Right atrium auricular region (tissue), 2 donors: ENCODE measurements around the gene PPM1H. TPM values are rescaled to one million over a fixed set of nuclear protein-coding genes. Genes with fewer than 3 reads are reported as not detected.
A peak's percentile ranks its signal among the peaks of the same experiment; 100 is the strongest.
"Not testable (repeated sequence)": the region's sequence is repeated elsewhere in the genome, so short reads cannot be mapped to it uniquely, and the experiment has no call there.

ENCODE experiments used
- DNase-seq: peaks from one replicate; pipeline ENCODE4 v3.0.0-alpha.2; 2019; ENCODE audit warnings: low spot score
- H3K27ac ChIP-seq, 2 donors: fragments of 200-600 bp; sonication (generic); 1 replicate in 1 of 2; 2 replicates in 1 of 2; pipeline ENCODE4 v1.5.1; 2016 to 2019
- H3K27me3 ChIP-seq, 2 donors: fragments of 200-600 bp; sonication (generic); one replicate each; pipeline versions ENCODE4 v1.5.1 to v1.6.0; 2017 to 2019
- H3K36me3 ChIP-seq: fragments of 200-600 bp; sonication (generic); one replicate; pipeline ENCODE4 v1.5.1; 2016
- H3K4me1 ChIP-seq, 2 donors: fragments of 200-600 bp; sonication (generic); one replicate each; pipeline versions ENCODE4 v1.5.1 to v1.6.0; 2017 to 2019
- H3K4me3 ChIP-seq, 2 donors: fragments of 200-600 bp; sonication (generic); 1 replicate in 1 of 2; 2 replicates in 1 of 2; pipeline ENCODE4 v1.5.1; 2017 to 2019; ENCODE audit warnings: mild to moderate bottlenecking in 1 of 2, moderate library complexity in 1 of 2
- H3K9me3 ChIP-seq, 2 donors: fragments of 200-600 bp; sonication (generic); one replicate each; pipeline ENCODE4 v1.5.1; 2019
- total RNA-seq, 2 donors: library from RNA; depleted of rRNA; stranded (reverse); fragments of >200 nt; gene quantifications; one replicate each; pipeline ENCODE4 v1.1.0, GENCODE V29; 2016
- TF ChIP-seq, protein P1 (sequence below), 2 donors: fragments of 200-600 bp; sonication (generic); IDR thresholded peaks; one replicate each; pipeline ENCODE4 v1.5.1; 2019; ENCODE audit warnings: antibody characterized with exemption in 2 of 2

PPM1H gene
- total RNA-seq, 2 donors from 2014 or later = 3.1 to 5.0 TPM

GRCh38 chr12:62730649-62731048 lies 204.3 kb downstream of the PPM1H start:
- TF ChIP-seq, protein P1, sequence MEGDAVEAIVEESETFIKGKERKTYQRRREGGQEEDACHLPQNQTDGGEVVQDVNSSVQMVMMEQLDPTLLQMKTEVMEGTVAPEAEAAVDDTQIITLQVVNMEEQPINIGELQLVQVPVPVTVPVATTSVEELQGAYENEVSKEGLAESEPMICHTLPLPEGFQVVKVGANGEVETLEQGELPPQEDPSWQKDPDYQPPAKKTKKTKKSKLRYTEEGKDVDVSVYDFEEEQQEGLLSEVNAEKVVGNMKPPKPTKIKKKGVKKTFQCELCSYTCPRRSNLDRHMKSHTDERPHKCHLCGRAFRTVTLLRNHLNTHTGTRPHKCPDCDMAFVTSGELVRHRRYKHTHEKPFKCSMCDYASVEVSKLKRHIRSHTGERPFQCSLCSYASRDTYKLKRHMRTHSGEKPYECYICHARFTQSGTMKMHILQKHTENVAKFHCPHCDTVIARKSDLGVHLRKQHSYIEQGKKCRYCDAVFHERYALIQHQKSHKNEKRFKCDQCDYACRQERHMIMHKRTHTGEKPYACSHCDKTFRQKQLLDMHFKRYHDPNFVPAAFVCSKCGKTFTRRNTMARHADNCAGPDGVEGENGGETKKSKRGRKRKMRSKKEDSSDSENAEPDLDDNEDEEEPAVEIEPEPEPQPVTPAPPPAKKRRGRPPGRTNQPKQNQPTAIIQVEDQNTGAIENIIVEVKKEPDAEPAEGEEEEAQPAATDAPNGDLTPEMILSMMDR (IDR thresholded peaks at IDR 0.05) = no peak
- H3K9me3 ChIP-seq = no peaks in the 10 kb centered on the region
- no peak overlapping the region for H3K4me3 ChIP-seq
- H3K27ac ChIP-seq = peak overlapping the region; percentile 25 to 41
- DNase-seq = no peak
- H3K4me1 ChIP-seq = peaks cover 0 to 31% of the 10 kb centered on the region in 2 donors
- H3K27me3 ChIP-seq = no peaks in the 10 kb centered on the region
- H3K36me3 ChIP-seq = no peaks in the 10 kb centered on the region

DNA sequence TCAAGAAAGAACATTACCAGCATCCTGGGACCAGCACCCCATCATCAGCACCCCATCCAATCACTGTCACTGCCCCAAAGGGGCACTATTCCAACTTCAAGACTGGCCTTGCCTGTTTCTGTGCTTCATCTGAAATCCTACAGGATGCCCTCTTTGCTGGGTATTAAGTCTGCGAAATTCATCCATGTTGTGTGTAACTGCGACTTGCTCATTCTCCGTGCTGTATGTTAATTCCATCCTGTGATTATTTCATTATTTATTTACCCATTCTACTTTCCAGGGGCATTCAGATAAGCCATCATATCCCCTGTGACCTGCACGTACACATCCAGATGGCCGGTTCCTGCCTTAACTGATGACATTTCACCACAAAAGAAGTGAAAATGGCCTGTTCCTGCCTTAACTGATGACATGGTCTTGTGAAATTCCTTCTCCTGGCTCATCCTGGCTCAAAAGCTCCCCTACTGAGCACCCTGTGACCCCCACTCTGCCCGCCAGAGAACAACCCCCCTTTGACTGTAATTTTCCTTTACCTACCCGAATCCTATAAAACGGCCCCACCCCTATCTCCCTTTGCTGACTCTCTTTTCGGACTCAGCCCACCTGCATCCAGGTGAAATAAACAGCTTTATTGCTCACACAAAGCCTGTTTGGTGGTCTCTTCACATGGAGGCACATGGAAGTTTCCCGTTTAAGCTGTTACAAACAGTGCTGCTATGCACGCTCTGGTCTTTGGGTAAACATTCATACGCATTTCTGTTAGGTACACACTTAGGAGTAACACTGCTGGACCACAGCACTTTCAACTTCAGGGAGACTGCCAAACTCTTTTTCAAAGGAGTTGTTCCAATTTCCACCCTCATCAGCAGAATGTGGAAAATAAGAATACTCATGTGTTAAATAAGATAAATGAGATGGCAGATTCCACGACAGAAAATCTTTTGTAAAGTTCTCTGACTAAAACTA lies 205.1 kb downstream of the PPM1H start:
- not testable (repeated sequence) for H3K4me3 ChIP-seq, DNase-seq, H3K27me3 ChIP-seq, H3K9me3 ChIP-seq, H3K36me3 ChIP-seq
- Histone ChIP-seq H3K4me1 (peaks cover 0 to 38% of the 10 kb centered on the region in 2 donors), H3K27ac (peak overlapping the region in 1 of 2 donors; percentile 25)

GRCh38 chr12:62728741-62729140 lies 206.2 kb downstream of the PPM1H start:
- H3K27me3 ChIP-seq = no peaks in the 10 kb centered on the region

DNA sequence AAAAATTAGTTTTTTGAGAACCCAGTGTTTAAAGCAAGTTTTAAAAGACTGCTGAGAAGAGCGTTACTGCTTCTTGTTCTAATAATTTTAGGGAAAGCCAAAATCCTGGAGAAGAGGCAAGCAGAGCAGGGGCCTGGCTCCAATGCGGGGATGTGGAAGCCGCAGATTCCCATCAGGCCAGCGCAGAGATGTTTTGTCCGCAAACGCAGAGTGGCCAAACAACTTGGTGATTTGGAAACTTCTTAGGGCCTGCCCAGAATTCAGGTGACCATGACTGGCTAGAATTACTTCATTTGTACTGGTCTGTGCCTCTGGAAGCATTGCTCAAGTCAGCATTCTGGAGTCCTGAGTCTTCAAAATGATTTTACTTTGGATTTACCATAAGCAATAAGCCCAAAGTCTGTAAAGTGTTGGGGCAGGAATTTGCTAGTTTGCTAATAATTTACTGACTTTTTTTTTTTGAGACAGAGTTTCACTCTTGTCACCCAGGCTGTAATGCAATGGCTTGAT lies 208.4 kb downstream of the PPM1H start:
- Histone ChIP-seq H3K9me3 (no peaks in the 10 kb centered on the region), H3K4me1 (peaks cover 0 to 30% of the 10 kb centered on the region in 2 donors), H3K27me3 (no peaks in the 10 kb centered on the region), H3K27ac (no peak overlapping the region), H3K4me3 (no peak overlapping the region), H3K36me3 (no peaks in the 10 kb centered on the region)
- TF ChIP-seq, protein P1 (IDR thresholded peaks at IDR 0.05) = no peak
- DNase-seq = no peak

More at GRCh38 chr12:62728741-62729140, 206.2 kb downstream of the PPM1H start:
- no peaks in the 10 kb centered on the region for H3K9me3 ChIP-seq
- TF ChIP-seq, protein P1 (IDR thresholded peaks at IDR 0.05) = no peak
- DNase-seq = no peak
- H3K4me1 ChIP-seq = peaks cover 0 to 46% of the 10 kb centered on the region in 2 donors
- no peak overlapping the region for H3K4me3 ChIP-seq
- no peaks in the 10 kb centered on the region for H3K36me3 ChIP-seq
- H3K27ac ChIP-seq = no peak overlapping the region

DNA sequence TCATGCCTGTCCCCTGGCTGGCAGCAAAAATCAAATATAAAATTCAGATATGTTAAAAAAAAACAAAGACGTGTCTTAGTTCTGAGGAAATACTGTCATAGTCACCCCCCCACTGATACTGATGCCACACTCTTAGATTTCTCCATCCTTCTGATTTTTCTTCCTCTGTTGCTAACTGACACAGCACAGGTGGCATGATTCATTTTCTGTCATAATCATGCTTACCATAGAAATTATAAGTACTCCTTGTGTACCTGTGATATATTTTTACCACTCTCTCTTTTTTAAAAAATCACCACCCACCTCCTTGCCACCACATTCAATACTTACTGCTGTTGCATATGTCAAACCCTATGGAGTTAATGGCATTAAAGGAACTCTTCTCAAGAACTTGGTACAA lies 209.2 kb downstream of the PPM1H start:
- peaks cover 0 to 29% of the 10 kb centered on the region in 2 donors for H3K4me1 ChIP-seq
- H3K4me3 ChIP-seq = no peak overlapping the region
- DNase-seq = no peak
- no peaks in the 10 kb centered on the region for H3K36me3 ChIP-seq
- H3K27me3 ChIP-seq = no peaks in the 10 kb centered on the region
- TF ChIP-seq, protein P1 (IDR thresholded peaks at IDR 0.05) = no peak
- H3K9me3 ChIP-seq = no peaks in the 10 kb centered on the region
- no peak overlapping the region for H3K27ac ChIP-seq

DNA sequence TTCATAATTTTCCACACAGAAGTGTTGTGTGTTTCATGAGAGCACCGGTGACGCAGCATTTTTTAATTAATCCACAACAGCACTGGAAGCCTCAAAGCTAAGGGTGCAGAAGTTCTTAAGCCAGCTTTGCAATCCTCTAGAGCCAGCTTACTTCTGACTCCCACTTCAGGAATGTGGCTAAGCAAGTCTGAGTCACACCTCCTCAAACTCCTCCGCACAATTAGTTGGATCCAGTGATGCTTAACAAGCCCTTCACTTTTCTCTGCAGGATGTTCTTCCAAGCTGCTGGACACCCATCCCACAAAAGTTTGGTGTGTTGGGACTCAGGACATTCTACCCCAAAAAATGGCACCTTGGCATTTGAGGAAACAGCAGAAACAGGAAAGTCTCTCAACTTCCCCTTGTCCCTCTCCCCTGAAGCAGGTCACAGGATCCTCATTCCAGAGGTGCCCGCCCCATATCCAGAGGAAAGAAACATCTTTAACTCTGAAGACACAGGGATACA lies 210.0 kb downstream of the PPM1H start:
- no peak for DNase-seq
- Histone ChIP-seq H3K9me3 (no peaks in the 10 kb centered on the region), H3K4me1 (peaks cover 0 to 30% of the 10 kb centered on the region in 2 donors), H3K27ac (no peak overlapping the region), H3K27me3 (no peaks in the 10 kb centered on the region), H3K36me3 (no peaks in the 10 kb centered on the region), H3K4me3 (no peak overlapping the region)
- TF ChIP-seq, protein P1 (IDR thresholded peaks at IDR 0.05) = no peak
